ENCODE measurements around the gene MELTF.
A peak's percentile ranks its signal among the peaks of the same experiment; 100 is the strongest.

Gene MELTF

DNA sequence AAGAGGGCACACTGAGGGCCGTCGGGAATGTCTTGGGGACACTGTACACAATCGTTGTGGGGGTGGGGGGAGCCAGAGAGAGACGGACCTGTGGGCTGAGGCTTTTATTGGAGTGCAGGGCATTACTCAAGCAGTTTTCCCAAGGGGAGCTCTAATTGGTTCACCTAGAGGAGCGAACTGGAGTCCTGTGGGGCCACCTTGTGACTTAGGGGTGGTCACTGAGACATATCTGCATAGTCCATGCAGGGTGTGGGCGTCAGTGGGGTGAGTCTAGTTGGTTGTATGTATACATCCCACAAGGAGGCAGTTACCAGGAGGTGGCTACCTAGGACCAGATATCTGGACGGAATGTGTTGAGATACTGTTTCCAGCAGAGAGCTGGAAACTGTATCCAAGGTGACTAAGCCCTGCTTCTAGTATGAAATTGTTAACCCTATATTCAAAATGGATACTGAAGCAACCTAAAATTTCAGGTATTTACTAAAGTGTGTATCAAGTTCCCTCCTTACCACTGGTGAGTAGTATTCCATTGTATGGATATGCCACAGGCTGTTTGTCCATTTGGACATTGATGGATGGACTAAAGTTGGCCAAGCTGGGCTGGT lies 58.4 kb downstream of the MELTF start:
- DNase-seq (ENCODE audit: low spot score in 2 of 2) (no peak), ATAC-seq (no peak)
- no peaks in the 10 kb centered on the region for H3K36me3 Mint-ChIP-seq
- no peak overlapping the region for H3K27ac Mint-ChIP-seq
- H3K4me3 Mint-ChIP-seq = peak overlapping the region; percentile 71
- H3K9me3 Mint-ChIP-seq = no peaks in the 10 kb centered on the region
- H3K4me1 Mint-ChIP-seq = peaks cover 23% of the 10 kb centered on the region

DNA sequence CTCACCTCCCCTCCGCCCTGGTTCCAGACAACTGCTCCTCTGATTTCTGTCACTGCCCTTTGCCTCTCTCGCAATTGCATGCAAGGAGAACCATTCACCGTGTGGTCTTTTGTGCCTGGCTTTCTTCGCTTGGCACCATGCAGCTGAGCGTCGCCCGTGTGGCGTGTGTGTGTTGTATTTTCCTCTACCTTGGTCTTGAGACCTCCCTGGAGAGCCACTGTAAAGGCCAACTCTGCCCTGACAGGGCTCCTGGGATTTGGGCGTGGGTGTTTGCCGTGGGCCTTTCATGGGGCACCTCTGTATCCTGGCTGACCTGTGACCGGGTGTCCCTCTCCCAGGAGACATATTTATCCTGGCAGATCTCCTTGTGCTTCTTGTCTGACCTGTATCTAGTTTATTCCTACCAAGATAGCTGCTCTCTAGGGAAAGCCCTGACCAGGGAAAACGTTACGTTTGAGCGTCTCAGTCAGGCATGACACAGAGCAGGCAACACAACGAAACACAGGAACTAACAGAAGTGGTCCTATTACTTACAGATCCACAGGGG lies 59.0 kb downstream of the MELTF start:
- Mint-ChIP-seq H3K36me3 (no peaks in the 10 kb centered on the region), H3K27ac (peak overlapping the region; percentile 81), H3K9me3 (no peaks in the 10 kb centered on the region), H3K4me3 (peak overlapping the region; percentile 71), H3K4me1 (peaks cover 24% of the 10 kb centered on the region)
- DNase-seq (ENCODE audit: low spot score in 2 of 2) = no peak
- no peak for ATAC-seq

DNA sequence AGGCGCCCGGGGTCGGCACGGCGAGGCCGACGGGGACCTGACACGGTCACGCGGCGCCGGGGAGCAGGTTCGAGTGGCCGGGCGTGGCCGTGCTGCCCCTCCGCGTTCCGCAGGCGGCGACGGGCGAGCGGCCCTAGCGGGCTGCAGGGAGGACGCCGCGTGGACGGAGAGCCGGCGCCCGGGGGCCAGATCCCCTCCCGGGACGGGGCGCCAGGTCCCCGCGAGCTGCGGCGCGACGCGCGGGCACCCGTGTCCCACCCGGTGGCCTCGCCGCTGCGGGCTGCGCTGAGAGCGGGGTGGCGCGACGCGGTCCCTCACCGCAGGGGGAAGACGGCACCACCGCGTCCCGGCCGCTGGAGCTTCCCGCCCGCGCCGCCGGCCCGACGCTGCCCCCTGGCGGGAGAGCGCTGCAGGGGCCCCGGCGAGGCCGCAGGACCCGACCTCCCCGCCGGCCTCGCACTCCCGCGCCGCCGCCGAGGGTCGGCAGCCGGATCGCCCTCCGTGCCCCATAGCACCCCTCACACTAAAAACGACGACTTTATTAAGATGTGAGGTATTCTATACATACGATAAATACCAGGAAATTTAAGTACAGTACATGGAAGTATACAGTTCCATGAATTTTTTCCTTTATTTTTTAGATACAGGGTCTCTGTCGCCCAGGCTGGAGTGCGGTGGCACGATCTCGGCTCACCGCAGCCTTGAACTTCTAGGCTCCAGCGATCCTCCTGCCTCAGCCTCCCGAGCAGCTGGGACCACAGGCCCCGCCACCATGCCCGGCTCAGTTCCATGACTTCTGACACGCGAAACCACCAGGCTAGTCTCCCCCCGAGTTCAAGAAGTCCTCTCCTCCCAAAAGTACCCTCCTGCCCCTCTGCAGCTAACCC lies 59.7 kb downstream of the MELTF start:
- Mint-ChIP-seq H3K4me3 (peak overlapping the region; percentile 71), H3K36me3 (no peaks in the 10 kb centered on the region), H3K27ac (peak overlapping the region; percentile 81), H3K9me3 (no peaks in the 10 kb centered on the region), H3K4me1 (peaks cover 24% of the 10 kb centered on the region)
- peak; percentile 82 to 83 for DNase-seq (ENCODE audit: low spot score in 2 of 2)
- peak; percentile 82 for ATAC-seq

DNA sequence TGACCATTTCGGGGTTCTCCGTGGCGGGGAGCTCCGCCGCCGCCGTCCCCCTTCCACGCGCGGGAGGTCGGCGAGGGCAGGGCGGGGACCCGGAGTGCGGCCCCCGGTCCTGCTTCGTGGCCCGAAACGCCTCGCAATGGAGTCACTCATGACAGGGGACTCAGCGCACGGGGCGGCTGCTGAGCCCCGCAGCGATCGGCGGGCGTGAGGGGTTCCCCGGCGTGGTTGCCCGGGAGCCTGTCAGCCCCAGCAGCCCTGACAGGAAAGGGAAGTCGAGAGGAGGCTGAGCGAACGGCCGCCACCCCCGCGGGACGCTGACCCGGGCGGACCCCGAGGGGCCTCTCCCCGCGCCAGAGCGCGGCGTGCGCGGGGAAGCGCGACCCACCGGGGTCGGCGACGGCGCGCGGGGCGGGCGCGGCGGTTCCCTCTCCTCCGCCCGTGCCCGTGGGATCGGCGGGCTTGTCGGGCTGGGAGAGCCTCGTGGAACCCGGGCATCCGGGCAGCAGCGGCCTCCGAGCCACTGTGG lies 60.4 kb downstream of the MELTF start:
- Mint-ChIP-seq H3K27ac (no peak overlapping the region), H3K4me3 (peak overlapping the region; percentile 65), H3K36me3 (no peaks in the 10 kb centered on the region), H3K4me1 (peaks cover 24% of the 10 kb centered on the region), H3K9me3 (no peaks in the 10 kb centered on the region)
- ATAC-seq (peak; percentile 70), DNase-seq (ENCODE audit: low spot score in 2 of 2) (peak; percentile 44 to 84)

DNA sequence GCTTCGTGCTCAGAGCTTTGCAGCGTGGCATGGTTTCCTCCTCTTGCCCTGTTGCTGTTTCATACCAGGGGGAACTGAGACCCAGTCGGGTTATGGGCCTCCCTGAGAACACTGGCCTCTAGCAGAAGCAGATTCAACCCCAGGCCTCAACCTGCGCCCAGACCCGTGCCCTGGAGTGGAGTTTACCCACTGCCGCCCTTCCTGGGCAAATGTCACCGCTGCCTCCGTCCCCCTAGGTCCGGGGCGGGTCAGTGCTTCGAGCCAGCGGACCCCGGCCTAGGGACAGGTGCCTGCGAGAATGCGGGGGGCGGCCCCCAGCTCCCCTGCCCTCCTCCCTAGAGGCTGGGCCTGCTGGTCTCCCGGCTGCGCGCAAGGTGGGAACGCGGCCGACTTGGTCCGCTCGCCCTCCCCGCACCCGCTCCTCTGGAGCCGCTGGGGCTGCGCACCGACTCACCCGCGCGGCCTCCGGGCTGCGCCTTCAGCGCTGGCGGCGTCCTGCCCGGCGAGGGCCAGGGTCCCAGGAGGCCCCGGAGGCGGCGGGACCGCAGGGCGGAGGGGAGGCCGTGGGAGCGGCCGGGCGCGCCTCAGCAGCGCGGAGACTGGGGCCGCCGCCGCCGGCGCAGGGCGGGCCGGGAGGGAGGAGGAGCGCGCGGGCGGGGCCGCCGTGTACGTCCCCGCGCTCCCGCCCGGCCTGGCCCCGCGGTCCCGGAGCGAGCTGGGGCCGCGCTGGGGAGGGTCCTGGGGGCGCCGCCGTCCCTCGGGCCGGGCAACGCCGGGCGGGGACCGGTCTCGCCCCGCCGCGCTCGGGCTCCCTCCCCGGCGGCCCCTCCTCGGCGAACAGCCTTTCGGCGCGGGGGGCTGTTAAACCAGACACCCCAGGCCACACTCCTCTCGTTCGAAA lies 61.1 kb downstream of the MELTF start, which contains the start of gene PIGZ:
Gene PIGZ, minus strand, starts transcription at position 601 of the 901 bp plus-strand sequence. CDS start 16,802 bp downstream, outside the sequence.
- Mint-ChIP-seq H3K4me3 (peak within 1 kb of the TSS; percentile 65), H3K27ac (no peak within 1 kb of the TSS), H3K36me3 (no peaks in the 10 kb centered on the region), H3K4me1 (peaks cover 24% of the 10 kb centered on the region), H3K9me3 (no peaks in the 10 kb centered on the region)
- peak; percentile 79 for ATAC-seq
- peak; percentile 34 to 77 for DNase-seq (ENCODE audit: low spot score in 2 of 2)

DNA sequence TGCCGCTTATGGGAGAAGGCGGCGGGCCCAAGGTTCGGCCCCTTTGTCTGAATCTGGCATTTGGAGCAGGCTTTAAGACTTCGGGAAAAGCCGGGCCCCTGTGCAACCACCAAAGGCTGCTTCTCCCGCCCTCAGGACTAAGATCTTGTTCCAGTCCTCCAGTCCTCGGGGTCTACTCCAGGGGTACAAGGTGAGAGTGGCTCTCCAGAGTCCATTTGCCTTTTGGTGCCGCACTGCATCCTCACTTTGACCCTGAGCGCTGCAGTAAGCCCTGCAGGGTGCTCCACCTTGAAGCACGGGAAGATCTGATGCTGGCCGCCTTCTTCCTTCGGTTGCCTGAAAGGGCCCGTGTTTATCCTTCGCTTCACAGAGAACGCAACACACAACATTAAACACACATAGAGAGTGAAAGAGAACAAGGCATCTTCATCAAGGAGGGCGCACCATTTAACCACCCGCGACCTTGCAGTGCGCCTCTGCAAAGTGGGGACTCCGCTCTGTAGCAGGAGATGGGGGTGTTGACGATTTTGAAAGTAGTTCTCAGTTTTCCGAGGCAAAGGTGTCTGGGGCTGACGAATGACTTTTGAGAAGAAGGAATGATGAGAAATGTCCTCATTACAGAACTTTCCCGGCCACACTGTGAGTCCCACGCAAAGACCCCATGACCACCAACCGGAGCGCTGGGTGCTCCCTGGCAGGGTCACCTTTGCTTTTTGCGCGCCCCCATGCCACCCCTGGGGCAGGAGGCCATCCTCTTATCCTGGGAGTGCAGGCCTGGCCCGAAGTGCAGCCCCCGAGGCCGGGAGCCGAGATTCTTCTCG lies 62.0 kb downstream of the MELTF start:
- Mint-ChIP-seq H3K9me3 (no peaks in the 10 kb centered on the region), H3K27ac (no peak overlapping the region), H3K4me1 (peaks cover 24% of the 10 kb centered on the region), H3K4me3 (peak overlapping the region; percentile 65), H3K36me3 (no peaks in the 10 kb centered on the region)
- ATAC-seq = no peak
- no peak for DNase-seq (ENCODE audit: low spot score in 2 of 2)

DNA sequence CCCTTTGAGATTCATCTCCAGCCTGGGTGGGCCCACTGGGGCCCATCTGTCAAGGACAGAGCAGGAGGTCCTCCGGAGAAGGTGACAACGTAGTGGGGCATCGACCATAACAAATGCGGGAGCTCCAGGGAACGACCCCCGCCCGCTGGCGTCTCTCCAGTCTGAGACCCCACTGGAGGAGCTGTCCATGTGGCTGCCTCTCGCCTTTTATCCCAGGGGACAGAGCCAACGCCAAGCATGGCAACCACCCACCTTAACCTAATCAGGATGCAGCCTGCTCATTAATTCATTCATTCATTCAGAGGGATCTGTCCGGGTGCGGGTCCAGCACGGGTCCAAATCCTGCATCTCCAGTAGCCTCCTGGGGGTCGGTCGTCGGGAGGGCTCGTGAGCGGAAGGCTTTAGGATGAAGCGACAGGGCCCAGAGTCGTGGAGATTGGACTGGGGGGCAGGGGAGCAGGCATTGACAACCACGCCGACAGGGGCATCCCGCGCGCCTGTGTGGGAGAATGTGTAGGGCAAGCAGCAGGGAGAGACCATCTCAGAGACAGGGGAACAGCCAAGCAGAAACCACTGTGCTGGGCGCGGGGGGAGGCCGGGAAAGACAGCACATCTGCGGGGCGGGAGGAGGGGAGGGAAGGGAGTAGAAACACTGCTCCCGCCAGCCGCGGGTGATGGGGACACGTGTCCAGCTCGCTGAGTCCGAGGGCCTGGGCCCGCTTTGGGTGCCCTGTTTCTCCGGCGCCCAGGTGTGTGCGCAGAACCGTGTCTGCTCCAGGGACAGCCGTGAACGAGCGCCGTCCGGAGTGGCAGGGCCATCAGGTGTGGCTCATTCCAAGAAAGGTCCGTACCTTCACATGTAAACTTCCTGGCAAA lies 62.9 kb downstream of the MELTF start:
- ATAC-seq = no peak
- peaks cover 24% of the 10 kb centered on the region for H3K4me1 Mint-ChIP-seq
- H3K9me3 Mint-ChIP-seq = no peaks in the 10 kb centered on the region
- H3K36me3 Mint-ChIP-seq = no peaks in the 10 kb centered on the region
- peak overlapping the region; percentile 30 for H3K4me3 Mint-ChIP-seq
- H3K27ac Mint-ChIP-seq = peak overlapping the region; percentile 37
- no peak for DNase-seq (ENCODE audit: low spot score in 2 of 2)

DNA sequence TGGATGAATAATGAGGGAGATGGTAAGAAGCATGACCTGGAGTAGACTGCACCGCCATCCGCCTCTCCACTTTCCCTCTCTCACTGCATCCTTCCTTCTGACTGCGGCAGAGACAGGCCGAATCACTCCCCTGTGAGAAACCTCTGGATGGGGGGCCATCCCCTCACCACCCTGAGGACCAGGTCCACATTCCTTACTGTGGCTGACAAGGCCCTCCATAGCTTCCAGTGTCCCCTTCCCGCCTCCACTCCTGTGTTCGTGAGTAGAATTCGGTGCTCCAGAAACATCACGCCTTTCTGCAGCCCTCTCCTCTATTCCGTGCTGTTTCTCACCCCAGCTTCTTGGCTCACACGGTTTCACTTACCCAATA lies 63.8 kb downstream of the MELTF start:
- no peak for ATAC-seq
- DNase-seq (ENCODE audit: low spot score in 2 of 2) = no peak

DNA sequence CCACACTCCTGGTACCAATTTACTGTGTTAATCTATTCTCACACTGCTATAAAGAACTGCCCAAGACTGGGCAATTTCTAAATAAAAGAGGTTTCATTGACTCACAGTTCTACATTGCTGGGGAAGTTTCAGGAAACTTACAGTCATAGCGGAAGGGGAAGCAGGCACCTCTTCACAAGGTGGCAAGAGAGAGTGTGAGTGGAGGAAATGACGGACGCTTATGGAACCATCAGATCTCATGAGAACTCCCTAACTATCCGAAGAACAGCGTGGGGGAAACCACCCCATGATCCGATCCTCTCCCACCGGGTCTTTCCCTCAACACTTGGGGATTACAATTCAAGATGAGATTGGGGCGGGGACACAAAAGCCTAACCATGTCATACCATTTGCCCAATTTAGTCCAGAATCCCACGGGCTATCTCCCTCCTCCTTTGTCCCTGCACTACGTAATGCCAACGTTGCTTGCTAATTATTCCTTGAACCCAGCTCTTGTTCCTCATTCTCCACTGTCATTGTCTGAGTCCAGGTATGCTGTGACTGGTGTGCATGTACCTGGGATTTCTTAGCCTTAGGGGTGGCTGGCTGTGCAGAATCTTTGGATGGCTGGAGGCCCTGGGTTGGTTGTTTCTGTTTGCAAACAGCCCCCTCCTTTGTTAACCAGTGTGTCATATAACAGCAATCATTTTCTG lies 64.4 kb downstream of the MELTF start:
- H3K27ac Mint-ChIP-seq = no peak overlapping the region
- H3K36me3 Mint-ChIP-seq = no peaks in the 10 kb centered on the region
- DNase-seq (ENCODE audit: low spot score in 2 of 2) (no peak), ATAC-seq (no peak)
- no peak overlapping the region for H3K4me3 Mint-ChIP-seq
- peaks cover 20% of the 10 kb centered on the region for H3K4me1 Mint-ChIP-seq
- no peaks in the 10 kb centered on the region for H3K9me3 Mint-ChIP-seq

More for the DNA sequence above, 63.8 kb downstream of the MELTF start:
- H3K9me3 Mint-ChIP-seq = no peaks in the 10 kb centered on the region
- no peak overlapping the region for H3K27ac Mint-ChIP-seq
- no peaks in the 10 kb centered on the region for H3K36me3 Mint-ChIP-seq
- peaks cover 24% of the 10 kb centered on the region for H3K4me1 Mint-ChIP-seq
- no peak overlapping the region for H3K4me3 Mint-ChIP-seq

DNA sequence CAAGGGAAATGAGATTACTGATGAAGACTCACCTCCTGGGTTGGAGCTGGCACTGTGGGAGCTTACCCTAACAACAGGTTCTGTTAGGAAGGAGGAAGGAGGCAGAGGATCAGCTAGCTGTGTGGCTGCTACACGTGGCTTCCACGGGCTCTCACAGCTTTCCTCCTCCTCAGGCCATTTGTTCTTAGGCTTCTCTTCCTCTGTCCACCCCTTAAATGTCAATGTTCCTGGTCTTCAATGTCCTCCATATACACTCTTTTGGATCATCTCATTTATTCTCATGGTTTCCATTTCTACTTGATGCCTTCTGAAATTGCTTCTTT lies 66.0 kb downstream of the MELTF start:
- DNase-seq (ENCODE audit: low spot score in 2 of 2) (no peak), ATAC-seq (no peak)
- Mint-ChIP-seq H3K27ac (no peak overlapping the region), H3K36me3 (no peaks in the 10 kb centered on the region), H3K4me1 (peaks cover 17% of the 10 kb centered on the region), H3K9me3 (no peaks in the 10 kb centered on the region), H3K4me3 (no peak overlapping the region)

DNA sequence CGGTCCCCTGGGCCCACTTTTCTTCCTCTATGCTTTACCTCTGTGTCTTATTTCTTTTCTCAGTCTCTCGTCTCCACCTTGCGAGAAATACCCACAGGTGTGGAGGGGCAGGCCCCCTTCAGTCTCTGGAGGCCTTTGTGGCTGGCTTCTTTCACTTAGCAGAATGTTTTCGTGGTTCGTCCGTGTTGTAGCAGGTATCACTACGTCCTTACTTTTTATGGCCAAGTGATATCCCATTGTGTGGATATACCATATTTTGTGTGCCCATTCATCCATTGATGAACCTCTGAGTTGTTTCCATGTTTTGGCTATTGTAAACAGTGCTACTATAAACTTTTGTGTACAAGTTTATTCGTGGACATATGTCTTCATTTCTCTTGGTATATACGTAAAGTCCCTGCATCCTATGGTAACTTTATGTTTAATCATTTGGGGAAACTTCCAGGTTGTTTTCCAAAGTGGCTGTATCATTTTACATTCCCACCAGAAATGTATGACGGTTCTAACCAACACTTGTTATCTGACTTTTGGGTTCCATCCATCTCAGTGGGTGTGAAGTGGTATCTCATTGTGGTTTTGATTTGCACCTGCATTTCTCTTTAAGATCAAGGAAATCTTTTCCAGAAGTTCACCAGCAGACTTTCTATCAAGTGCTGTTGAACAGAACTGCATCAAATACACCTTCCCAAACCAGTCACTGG lies 66.5 kb downstream of the MELTF start:
- ATAC-seq = no peak
- Mint-ChIP-seq H3K4me3 (no peak overlapping the region), H3K27ac (no peak overlapping the region)

DNA sequence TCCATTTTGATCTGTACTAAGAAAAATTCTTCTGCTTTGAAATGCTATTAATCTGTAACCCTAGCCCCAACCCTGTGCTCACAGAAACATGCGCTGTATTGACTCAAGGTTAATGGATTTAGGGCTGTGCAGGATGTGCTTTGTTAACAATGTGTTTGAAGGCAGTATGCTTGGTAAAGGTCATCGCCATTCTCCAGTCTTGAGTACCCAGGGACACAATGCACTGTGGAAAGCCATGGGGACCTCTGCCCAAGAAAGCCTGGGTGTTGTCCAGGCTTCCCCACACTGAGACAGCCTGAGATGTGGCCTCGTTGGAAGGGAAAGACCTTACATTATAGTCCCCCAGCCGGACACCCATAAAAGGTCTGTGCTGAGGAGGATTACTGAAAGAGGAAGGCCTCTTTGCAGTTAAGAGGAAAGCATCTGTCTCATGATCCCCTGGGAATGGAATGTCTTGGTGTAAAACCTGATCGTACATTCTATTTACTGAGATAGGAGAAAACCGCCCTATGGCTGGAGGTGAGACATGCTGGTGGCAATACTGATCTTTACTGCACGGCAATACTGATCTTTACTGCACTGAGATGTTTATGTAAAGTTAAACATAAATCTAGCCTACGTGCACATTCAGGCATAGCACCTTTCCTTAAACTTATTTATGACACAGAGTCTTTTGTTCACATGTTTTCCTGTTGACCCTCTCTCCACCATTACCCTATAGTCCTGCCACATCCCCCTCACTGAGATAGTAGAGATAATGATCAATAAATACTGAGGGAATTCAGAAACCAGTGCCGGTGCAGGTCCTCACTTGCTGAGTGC lies 67.3 kb downstream of the MELTF start:
- H3K4me3 Mint-ChIP-seq = no peak overlapping the region

More for the DNA sequence above, 66.5 kb downstream of the MELTF start:
- peaks cover 15% of the 10 kb centered on the region for H3K4me1 Mint-ChIP-seq
- H3K36me3 Mint-ChIP-seq = no peaks in the 10 kb centered on the region
- no peaks in the 10 kb centered on the region for H3K9me3 Mint-ChIP-seq
- DNase-seq (ENCODE audit: low spot score in 2 of 2) = no peak

More for the DNA sequence above, 67.3 kb downstream of the MELTF start:
- Mint-ChIP-seq H3K4me1 (peaks cover 8% of the 10 kb centered on the region), H3K27ac (no peak overlapping the region), H3K36me3 (no peaks in the 10 kb centered on the region), H3K9me3 (no peaks in the 10 kb centered on the region)
- ATAC-seq = no peak
- no peak for DNase-seq (ENCODE audit: low spot score in 2 of 2)

Data from stimulated activated effector memory CD8-positive, alpha-beta T cell treated with anti-CD3 and anti-CD28 coated beads, Interleukin-12 subunit alpha, Interleukin-12 subunit beta, amount 100 ng/mL, for 72 hours (primary cell).